B cell (primary cell): ENCODE results near the gene GSG1L. TPM values are rescaled to one million over a fixed set of nuclear protein-coding genes. Genes with fewer than 3 reads are reported as not detected.

ENCODE experiments used
- ATAC-seq: fragments of 200-7000 bp; cut with Tn5 transposase; one replicate; pipeline ENCODE4 v1.10.0; 2021; ENCODE audit warnings: low read depth, mild to moderate bottlenecking, moderate number of reproducible peaks, moderate library complexity
- CTCF ChIA-PET: fragments of 350-600 bp; sonication (Branson Sonifier 250); formaldehyde crosslinking; loops from one replicate; lab custom pipeline; 2021; ENCODE audit warnings: antibody characterized with exemption, inconsistent platforms; lab: Charles Lee
- POLR2A ChIA-PET: fragments of 350-600 bp; sonication (Branson Sonifier 250); formaldehyde crosslinking; loops from one replicate; lab custom pipeline; 2021; ENCODE audit warnings: antibody characterized with exemption; lab: Charles Lee
- DNase-seq: peaks from one replicate; pipeline ENCODE4 v3.0.0; 2013
- H2AFZ ChIP-seq: 2 replicates; pipeline ENCODE4 v1.6.1; 2012; ENCODE audit warnings: mild to moderate bottlenecking, low read depth, low read length; ENCODE audit not compliant: insufficient read depth, poor library complexity, severe bottlenecking
- H3K27ac ChIP-seq, 2 donors: 1 replicate in 1 of 2; 2 replicates in 1 of 2; pipeline ENCODE4 v1.5.1; 2012 to 2013; ENCODE audit warnings: low read length in 2 of 2, mild to moderate bottlenecking in 2 of 2, moderate library complexity in 1 of 2
- H3K27me3 ChIP-seq, 4 experiments: fragments of 200-600 bp in 1 of 4; sonication (generic) in 1 of 4; replicated peaks in 1 of 4; 1 replicate in 2 of 4; 2 replicates in 2 of 4; pipeline versions ENCODE4 v1.6.1 to v1.7.0; 2013 to 2016; ENCODE audit warnings: low read length in 3 of 4, mild to moderate bottlenecking in 2 of 4, mixed read lengths in 1 of 4, moderate library complexity in 1 of 4; ENCODE audit not compliant: insufficient read depth in 4 of 4, control insufficient read depth in 3 of 4; ENCODE audit errors: control extremely low read depth in 1 of 4
- H3K36me3 ChIP-seq, 2 experiments: replicated peaks in 1 of 2; 1 replicate in 1 of 2; 2 replicates in 1 of 2; pipeline versions ENCODE4 v1.6.1 to v1.7.1; 2013; ENCODE audit warnings: low read length in 1 of 2; ENCODE audit not compliant: insufficient read depth in 2 of 2, control insufficient read depth in 1 of 2; ENCODE audit errors: control extremely low read depth in 1 of 2, extremely low read depth in 1 of 2
- H3K4me1 ChIP-seq, 2 donors: fragments of 200-600 bp in 1 of 2; sonication (generic) in 1 of 2; 1 replicate in 1 of 2; 2 replicates in 1 of 2; pipeline versions ENCODE4 v1.5.1 to v1.6.1; 2013 to 2017; ENCODE audit warnings: low read length in 2 of 2; ENCODE audit not compliant: control insufficient read depth in 2 of 2, insufficient read depth in 2 of 2
- H3K4me2 ChIP-seq: replicated peaks from 2 replicates; pipeline ENCODE3; 2012; ENCODE audit warnings: mild to moderate bottlenecking, low read depth, low read length; ENCODE audit not compliant: poor library complexity, severe bottlenecking
- H3K4me3 ChIP-seq, 5 experiments: fragments of 200-600 bp in 1 of 5; sonication (generic) in 1 of 5; 1 replicate in 3 of 5; 2 replicates in 2 of 5; pipeline versions ENCODE4 v1.5.1 to v1.7.0; 2011 to 2016; ENCODE audit warnings: low read length in 4 of 5, mild to moderate bottlenecking in 4 of 5, low read depth in 2 of 5, control low read depth in 1 of 5, moderate library complexity in 1 of 5; ENCODE audit not compliant: insufficient read depth in 1 of 5; ENCODE audit errors: control extremely low read depth in 1 of 5, extremely low read depth in 1 of 5
- H3K79me2 ChIP-seq: fragments of 200-600 bp; sonication (generic); one replicate; pipeline ENCODE4 v1.6.0; 2016; ENCODE audit warnings: low read length; ENCODE audit not compliant: control insufficient read depth, insufficient read depth
- H3K9ac ChIP-seq: fragments of 200-600 bp; sonication (generic); 2 replicates; pipeline ENCODE4 v1.6.1; 2017; ENCODE audit warnings: mild to moderate bottlenecking, low read length, moderate library complexity
- H3K9me3 ChIP-seq, 3 donors: one replicate each; pipeline versions ENCODE4 v1.6.1 to v1.7.1; 2013; ENCODE audit warnings: low read length in 2 of 3; ENCODE audit not compliant: control insufficient read depth in 2 of 3, insufficient read depth in 1 of 3; ENCODE audit errors: control extremely low read depth in 1 of 3
- H4K20me1 ChIP-seq: 2 replicates; pipeline ENCODE4 v1.6.0; 2012; ENCODE audit warnings: mild to moderate bottlenecking, low read length; ENCODE audit not compliant: insufficient read depth, control insufficient read depth, poor library complexity, severe bottlenecking
- H3K27ac Mint-ChIP-seq: one replicate; pipeline ENCODE4 v1.8.0; 2021; ENCODE audit warnings: mixed read lengths
- H3K27me3 Mint-ChIP-seq: one replicate; pipeline ENCODE4 v1.8.0; 2021; ENCODE audit warnings: mixed read lengths
- H3K4me1 Mint-ChIP-seq: one replicate; pipeline ENCODE4 v1.8.0; 2021; ENCODE audit warnings: mixed read lengths
- H3K4me3 Mint-ChIP-seq: one replicate; pipeline ENCODE4 v1.8.0; 2021; ENCODE audit warnings: mixed read lengths
- H3K9me3 Mint-ChIP-seq: one replicate; pipeline ENCODE4 v1.8.0; 2022; ENCODE audit warnings: mixed read lengths; ENCODE audit not compliant: insufficient read depth
- CTCF ChIP-seq: fragments of 200-600 bp; IDR thresholded peaks from one replicate; pipeline ENCODE4 v1.8.0; 2022; ENCODE audit warnings: antibody characterized with exemption, mild to moderate bottlenecking
- EZH2 ChIP-seq: IDR thresholded peaks from 2 replicates; pipeline ENCODE4 v1.6.1; 2012; ENCODE audit warnings: borderline replicate concordance, low read depth, mild to moderate bottlenecking, moderate library complexity, low read length; ENCODE audit not compliant: insufficient read depth, poor library complexity, severe bottlenecking
- WGBS: methylation state at CpG from one replicate; pipeline ENCODE4 v1.1.5; 2013; ENCODE audit warnings: missing lambda C conversion rate; ENCODE audit not compliant: insufficient coverage; 5-methylcytosine and 5-hydroxymethylcytosine counted together
- intact Hi-C: fragments of 100-400 bp; cut with micrococcal nuclease; formaldehyde crosslinking; loops from one replicate; pipeline ENCODE4 v1.10.0; 2022
- polyA plus RNA-seq: library from polyadenylated mRNA; depleted of rRNA; stranded (reverse); fragments of >200 nt; gene quantifications from 2 replicates; pipeline ENCODE4 v1.2.3, GENCODE V29; 2012
- total RNA-seq, 2 donors: library from RNA; stranded (reverse); fragments of 120-200 nt in 1 of 2; gene quantifications; 1 replicate in 1 of 2; 2 replicates in 1 of 2; pipeline versions ENCODE4 v1.2.3 to v1.2.4, GENCODE V29; 2013 to 2022

GSG1L gene
- total and polyA plus RNA-seq, 2 donors (not counting 1 experiment from before 2014, with no cell fraction given) = 0.01 TPM; not detected in 1

- no peak overlapping the region for H3K4me3 Mint-ChIP-seq
- no peaks in the 10 kb centered on the region for H3K4me1 ChIP-seq
- no peak overlapping the region for H2AFZ ChIP-seq
- no peak for TF ChIP-seq CTCF
- TF ChIP-seq EZH2 = no peak
- peaks cover 0 to 10% (median 4%) of the 10 kb centered on the region in 3 donors for H3K9me3 ChIP-seq
- no peak overlapping the region for H3K4me2 ChIP-seq
- H3K9ac ChIP-seq = no peak overlapping the region
- CTCF ChIA-PET = no interaction called here
- peaks cover 0 to 17% (median 2%) of the 10 kb centered on the region in 4 experiments for H3K27me3 ChIP-seq
- H3K27ac Mint-ChIP-seq = no peak overlapping the region
- no peaks in the 10 kb centered on the region for H4K20me1 ChIP-seq
- H3K9me3 Mint-ChIP-seq = peaks cover 6% of the 10 kb centered on the region
- POLR2A ChIA-PET = no interaction called here
- H3K4me3 ChIP-seq = no peak overlapping the region
- 57% methylated on average over 1 of the region's 2 CpGs for WGBS
- ATAC-seq = no peak
- peaks cover 33% of the 10 kb centered on the region for H3K27me3 Mint-ChIP-seq
- H3K27ac ChIP-seq = no peak overlapping the region
- DNase-seq = no peak
- no peaks in the 10 kb centered on the region for H3K79me2 ChIP-seq
- H3K4me1 Mint-ChIP-seq = no peaks in the 10 kb centered on the region
- intact Hi-C loops = no loop called here
- no peaks in the 10 kb centered on the region for H3K36me3 ChIP-seq
Observed at GRCh38 chr16:27839419-27839818, 224.1 kb downstream of the GSG1L start.

GRCh38 chr16:27838536-27839175, 224.9 kb downstream of the GSG1L start:
- no peaks in the 10 kb centered on the region for H3K36me3 ChIP-seq
- intact Hi-C loops = no loop called here
- TF ChIP-seq CTCF = no peak
- no peak for TF ChIP-seq EZH2
- H3K27me3 ChIP-seq = peaks cover 0 to 14% (median 2%) of the 10 kb centered on the region in 4 experiments
- POLR2A ChIA-PET = no interaction called here
- no peak overlapping the region for H3K27ac ChIP-seq
- no peaks in the 10 kb centered on the region for H4K20me1 ChIP-seq
- DNase-seq = no peak
- H3K4me1 ChIP-seq = no peaks in the 10 kb centered on the region
- ATAC-seq = no peak
- H2AFZ ChIP-seq = no peak overlapping the region
- H3K4me1 Mint-ChIP-seq = no peaks in the 10 kb centered on the region
- H3K79me2 ChIP-seq = no peaks in the 10 kb centered on the region
- H3K9ac ChIP-seq = no peak overlapping the region
- no peak overlapping the region for H3K4me3 ChIP-seq
- H3K27me3 Mint-ChIP-seq = peaks cover 33% of the 10 kb centered on the region
- CTCF ChIA-PET = no interaction called here
- WGBS = 73% methylated on average over 3 of the region's 3 CpGs
- H3K9me3 Mint-ChIP-seq = peaks cover 6% of the 10 kb centered on the region
- H3K9me3 ChIP-seq = peaks cover 0 to 10% (median 4%) of the 10 kb centered on the region in 3 donors
- H3K4me3 Mint-ChIP-seq = no peak overlapping the region
- no peak overlapping the region for H3K4me2 ChIP-seq
- H3K27ac Mint-ChIP-seq = no peak overlapping the region
